Measurements from ENCODE around the gene CXCL1.

GRCh38 chr4:73875401-73875800 is 6.2 kb downstream of the CXCL1 start:
- TF ChIP-seq TEAD4 (IDR thresholded peaks at IDR 0.05) (no peak), MAX (IDR thresholded peaks at IDR 0.05) (no peak)
